ENCODE measurements around the gene NSL1. TPM values are rescaled to one million over a fixed set of nuclear protein-coding genes. Genes with fewer than 3 reads are reported as not detected.
A peak's percentile ranks its signal among the peaks of the same experiment; 100 is the strongest.
"Not testable (repeated sequence)": the region's sequence is repeated elsewhere in the genome, so short reads cannot be mapped to it uniquely, and the experiment has no call there.

The NSL1 gene
- total RNA-seq, 2 experiments from 2014 or later: 21.2 to 23.7 TPM

- DNase-seq: no peak
- CTCF ChIA-PET: interaction anchor here (0.8 to 1.0 kb wide), 2 partner anchors 14 to 33 kb away, joined by 3 to 5 read pairs; no protein-coding TSS in a partner anchor
- no peaks in the 10 kb centered on the region for H3K36me3 Mint-ChIP-seq (ENCODE audit: low read depth)
- no peaks in the 10 kb centered on the region for H3K27me3 Mint-ChIP-seq (ENCODE audit: low read depth)
- no peaks in the 10 kb centered on the region for H3K9me3 Mint-ChIP-seq
- peaks cover 5% of the 10 kb centered on the region for H3K4me1 Mint-ChIP-seq (ENCODE audit: low read depth)
- no peak overlapping the region for H3K27ac Mint-ChIP-seq
- no peak overlapping the region for H3K4me3 Mint-ChIP-seq
- intact Hi-C loops (cut with micrococcal nuclease): no loop called here
Observed at GRCh38 chr1:212716161-212716560, 75.4 kb downstream of the NSL1 start.

DNA sequence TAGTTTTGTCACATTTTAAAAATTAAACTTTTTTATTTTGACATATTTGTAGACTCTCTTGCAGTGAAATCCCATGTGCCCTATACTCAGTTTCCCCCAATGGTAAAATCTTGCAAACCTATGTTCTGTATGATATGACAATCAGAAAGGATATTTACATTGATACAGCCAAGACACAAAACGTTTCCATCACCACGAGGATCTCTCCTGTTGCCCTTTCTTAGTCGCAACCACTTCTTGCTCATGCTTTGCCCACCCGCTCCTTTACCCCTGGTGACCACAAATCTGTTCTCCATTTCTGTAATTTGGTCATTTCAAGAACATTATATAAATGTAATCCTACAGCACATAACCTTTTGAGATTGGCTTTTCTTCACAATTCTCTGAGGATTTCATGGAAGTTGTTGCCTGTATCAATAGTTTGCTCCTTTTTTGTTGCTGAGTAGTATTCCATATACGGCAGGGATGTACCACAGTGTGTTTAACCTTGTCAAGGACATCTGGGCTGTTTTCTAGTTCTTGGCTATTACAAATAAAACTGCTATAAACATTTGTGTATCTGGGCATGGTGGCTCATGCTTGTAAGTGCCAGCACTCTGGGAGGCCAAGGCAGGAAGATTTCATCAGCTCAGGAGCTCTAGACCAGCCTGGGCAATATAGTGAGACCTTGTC lies 78.0 kb downstream of the NSL1 start:
- Mint-ChIP-seq H3K4me3 (no peak overlapping the region), H3K27me3 (ENCODE audit: low read depth) (no peaks in the 10 kb centered on the region), H3K4me1 (ENCODE audit: low read depth) (peaks cover 2% of the 10 kb centered on the region), H3K36me3 (ENCODE audit: low read depth) (no peaks in the 10 kb centered on the region), H3K27ac (no peak overlapping the region), H3K9me3 (no peaks in the 10 kb centered on the region)
- CTCF ChIA-PET: no interaction called here
- intact Hi-C loops (cut with micrococcal nuclease): no loop called here
- DNase-seq: no peak

DNA sequence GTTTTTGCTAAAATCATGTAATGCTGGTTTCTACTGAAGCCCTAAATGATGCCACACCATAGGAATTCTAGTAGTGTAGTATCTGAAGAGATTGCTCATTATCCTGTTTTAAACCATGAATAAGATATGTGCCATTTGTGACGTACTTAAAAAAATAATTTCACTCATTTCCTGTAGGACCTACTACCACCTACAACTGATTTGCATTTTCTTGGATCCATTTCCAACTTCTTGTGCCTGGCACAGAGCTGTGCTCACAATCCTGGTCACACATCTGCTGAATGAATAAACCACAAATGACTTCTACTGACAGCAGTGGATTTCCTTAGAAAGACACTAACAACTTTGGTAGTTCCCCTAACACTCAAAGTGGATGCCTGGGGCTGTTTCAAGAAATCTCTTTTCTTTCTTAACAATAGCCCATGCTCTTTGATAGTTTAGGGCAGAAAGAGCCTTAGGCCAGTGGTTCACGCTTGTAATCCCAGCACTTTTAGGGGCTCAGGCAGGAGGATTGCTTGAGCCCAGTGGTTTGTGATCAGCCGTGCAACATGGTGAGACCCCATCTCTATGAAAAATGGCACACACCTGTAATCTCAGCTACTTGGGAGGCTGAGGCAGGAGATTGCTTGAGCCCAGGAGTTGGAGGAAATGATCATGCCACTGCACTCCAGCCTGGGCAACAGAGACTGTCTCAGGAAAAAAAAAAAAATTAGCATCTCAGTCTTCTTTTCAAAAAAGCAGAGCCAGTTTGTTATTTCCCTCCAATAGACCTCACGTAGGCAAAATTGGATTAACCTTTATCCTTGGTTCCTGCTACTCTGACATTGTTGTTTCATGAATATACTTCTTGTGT lies 78.9 kb downstream of the NSL1 start:
- CTCF ChIA-PET: no interaction called here
- H3K27me3 Mint-ChIP-seq (ENCODE audit: low read depth): no peaks in the 10 kb centered on the region
- H3K27ac Mint-ChIP-seq: no peak overlapping the region
- no peaks in the 10 kb centered on the region for H3K36me3 Mint-ChIP-seq (ENCODE audit: low read depth)
- H3K4me1 Mint-ChIP-seq (ENCODE audit: low read depth): peaks cover 2% of the 10 kb centered on the region
- H3K4me3 Mint-ChIP-seq: no peak overlapping the region
- intact Hi-C loops (cut with micrococcal nuclease): loop anchor here (1.0 kb wide), 2 partner anchors 9 to 13 kb away; partner anchors contain the start of gene BATF3
- no peaks in the 10 kb centered on the region for H3K9me3 Mint-ChIP-seq
- peak; percentile 35 for DNase-seq

GRCh38 chr1:212711974-212712373 lies 79.6 kb downstream of the NSL1 start:
- H3K36me3 Mint-ChIP-seq (ENCODE audit: low read depth); DNase-seq: not testable (repeated sequence)
- intact Hi-C loops (cut with micrococcal nuclease): loop anchor here (1.0 kb wide), 2 partner anchors 9 to 13 kb away; partner anchors contain the start of gene BATF3

DNA sequence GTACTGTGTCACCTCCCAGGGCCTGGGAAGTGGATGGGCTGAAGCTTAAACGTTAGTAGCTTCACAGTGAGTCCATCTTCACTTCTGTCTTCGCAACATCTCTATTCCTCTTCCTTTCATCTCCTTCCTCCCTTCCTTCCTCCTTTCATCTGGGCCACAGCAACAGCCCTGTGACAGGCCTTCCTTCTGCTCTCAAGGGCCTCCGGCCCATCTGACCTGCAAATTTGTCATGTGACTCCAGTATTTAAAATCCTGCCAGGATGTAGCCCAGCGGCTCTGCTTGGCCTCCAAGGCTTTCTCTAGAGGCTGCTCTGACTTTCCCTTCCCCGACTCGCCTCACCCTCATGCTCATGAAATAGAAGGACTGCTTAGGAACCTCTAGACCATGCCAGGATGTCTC lies 81.0 kb downstream of the NSL1 start:
- Mint-ChIP-seq H3K27me3 (ENCODE audit: low read depth) (no peaks in the 10 kb centered on the region), H3K27ac (no peak overlapping the region), H3K36me3 (ENCODE audit: low read depth) (no peaks in the 10 kb centered on the region), H3K4me1 (ENCODE audit: low read depth) (peaks cover 2% of the 10 kb centered on the region), H3K4me3 (no peak overlapping the region), H3K9me3 (no peaks in the 10 kb centered on the region)
- no peak for DNase-seq
- intact Hi-C loops (cut with micrococcal nuclease): no loop called here
- CTCF ChIA-PET: interaction anchor here (1.0 kb wide), 1 partner anchor 28 kb away, joined by 3 read pairs; no protein-coding TSS in a partner anchor

More at GRCh38 chr1:212711974-212712373, 79.6 kb downstream of the NSL1 start:
- H3K9me3 Mint-ChIP-seq; H3K27ac Mint-ChIP-seq; H3K4me1 Mint-ChIP-seq (ENCODE audit: low read depth); H3K4me3 Mint-ChIP-seq; H3K27me3 Mint-ChIP-seq (ENCODE audit: low read depth); CTCF ChIA-PET: not testable (repeated sequence)

- Mint-ChIP-seq H3K4me3 (no peak overlapping the region), H3K4me1 (ENCODE audit: low read depth) (peaks cover 23% of the 10 kb centered on the region)
Observed at GRCh38 chr1:212703991-212704564, 87.5 kb downstream of the NSL1 start.

GRCh38 chr1:212702672-212703071 lies 88.9 kb downstream of the NSL1 start:
- H3K27ac Mint-ChIP-seq: no peak overlapping the region
- H3K4me3 Mint-ChIP-seq: no peak overlapping the region
- DNase-seq: no peak
- H3K4me1 Mint-ChIP-seq (ENCODE audit: low read depth): peaks cover 32% of the 10 kb centered on the region
- H3K27me3 Mint-ChIP-seq (ENCODE audit: low read depth): peaks cover 11% of the 10 kb centered on the region
- intact Hi-C loops (cut with micrococcal nuclease): no loop called here
- no peaks in the 10 kb centered on the region for H3K36me3 Mint-ChIP-seq (ENCODE audit: low read depth)
- no peaks in the 10 kb centered on the region for H3K9me3 Mint-ChIP-seq
- CTCF ChIA-PET: interaction anchor here (0.7 to 2.4 kb wide), 3 partner anchors 9 to 79 kb away, joined by 3 to 13 read pairs (median 9); no protein-coding TSS in a partner anchor

More at GRCh38 chr1:212703991-212704564, 87.5 kb downstream of the NSL1 start:
- no peak for DNase-seq
- Mint-ChIP-seq H3K9me3 (no peaks in the 10 kb centered on the region), H3K27ac (no peak overlapping the region), H3K36me3 (ENCODE audit: low read depth) (no peaks in the 10 kb centered on the region), H3K27me3 (ENCODE audit: low read depth) (peaks cover 9% of the 10 kb centered on the region)
- intact Hi-C loops (cut with micrococcal nuclease): no loop called here
- CTCF ChIA-PET: interaction anchor here (1.2 kb wide), 1 partner anchor 39 kb away, joined by 5 read pairs; no protein-coding TSS in a partner anchor

- H3K4me1 Mint-ChIP-seq (ENCODE audit: low read depth): peaks cover 39% of the 10 kb centered on the region
- no peak overlapping the region for H3K4me3 Mint-ChIP-seq
- H3K36me3 Mint-ChIP-seq (ENCODE audit: low read depth): peaks cover 1% of the 10 kb centered on the region
- intact Hi-C loops (cut with micrococcal nuclease): loop anchor here (1.0 to 2.0 kb wide), 3 partner anchors 19 to 89 kb away; partner anchors contain the start of genes NSL1 and TATDN3
- no peaks in the 10 kb centered on the region for H3K9me3 Mint-ChIP-seq
- CTCF ChIA-PET: interaction anchor here (0.7 to 2.4 kb wide), 15 partner anchors 14 to 93 kb away, joined by 3 to 13 read pairs (median 5); no protein-coding TSS in a partner anchor
- no peak overlapping the region for H3K27ac Mint-ChIP-seq
- peaks cover 11% of the 10 kb centered on the region for H3K27me3 Mint-ChIP-seq (ENCODE audit: low read depth)
- DNase-seq: no peak
Observed at GRCh38 chr1:212701910-212702309, 89.7 kb downstream of the NSL1 start.

DNA sequence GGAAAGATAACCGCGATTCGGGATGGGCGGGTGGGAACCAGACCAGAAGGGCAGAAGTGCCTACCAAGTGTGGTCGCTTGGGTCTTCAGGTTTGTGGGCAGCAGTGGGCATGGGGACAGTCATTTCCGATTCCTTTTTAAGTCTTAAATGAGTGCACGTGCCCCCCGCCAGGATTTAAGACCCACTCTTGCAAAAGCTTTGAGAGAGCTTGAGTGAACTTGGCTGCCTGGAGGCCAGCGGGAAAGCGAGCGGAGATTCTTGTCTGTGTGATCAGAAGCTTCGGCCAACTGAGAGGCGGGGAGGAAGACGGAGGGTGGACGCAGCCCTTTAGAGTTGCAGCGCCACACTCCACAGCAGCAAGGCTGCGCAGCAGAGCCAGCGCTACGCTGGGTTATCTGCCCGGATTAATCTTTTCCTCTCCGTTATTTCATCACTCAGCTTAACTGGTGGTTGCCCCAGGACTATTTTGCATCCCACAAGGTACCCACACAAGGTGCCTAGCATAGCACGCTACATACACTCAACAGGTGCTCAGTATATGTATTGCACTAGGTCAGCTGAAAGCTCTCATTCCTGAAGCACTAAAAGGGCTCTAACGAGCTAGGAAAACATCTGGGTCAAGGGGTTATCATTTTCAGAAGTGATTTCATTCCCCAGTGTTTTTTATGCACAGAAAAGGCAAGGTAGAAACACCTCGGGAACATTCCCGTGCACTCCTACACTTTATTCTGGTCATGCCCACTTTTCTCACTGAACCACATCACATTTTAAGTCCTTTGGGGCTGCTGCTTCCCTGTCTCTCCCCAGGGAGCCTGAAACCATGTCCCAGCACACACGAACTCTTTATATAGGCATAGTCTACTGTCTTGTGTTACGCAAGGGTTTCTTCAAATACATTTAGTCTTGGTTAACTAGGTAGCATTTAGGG lies 90.4 kb downstream of the NSL1 start:
- Mint-ChIP-seq H3K36me3 (ENCODE audit: low read depth) (peaks cover 7% of the 10 kb centered on the region), H3K9me3 (no peaks in the 10 kb centered on the region), H3K27me3 (ENCODE audit: low read depth) (peaks cover 11% of the 10 kb centered on the region), H3K4me3 (peak overlapping the region; percentile 87), H3K27ac (peak overlapping the region; percentile 22), H3K4me1 (ENCODE audit: low read depth) (peaks cover 41% of the 10 kb centered on the region)
- CTCF ChIA-PET: interaction anchor here (0.7 to 2.4 kb wide), 19 partner anchors 15 to 224 kb away, joined by 3 to 13 read pairs (median 4); no protein-coding TSS in a partner anchor
- DNase-seq: peak; percentile 41
- intact Hi-C loops (cut with micrococcal nuclease): loop anchor here (1.0 to 2.0 kb wide), 3 partner anchors 20 to 90 kb away; partner anchors contain the start of genes NSL1 and TATDN3

DNA sequence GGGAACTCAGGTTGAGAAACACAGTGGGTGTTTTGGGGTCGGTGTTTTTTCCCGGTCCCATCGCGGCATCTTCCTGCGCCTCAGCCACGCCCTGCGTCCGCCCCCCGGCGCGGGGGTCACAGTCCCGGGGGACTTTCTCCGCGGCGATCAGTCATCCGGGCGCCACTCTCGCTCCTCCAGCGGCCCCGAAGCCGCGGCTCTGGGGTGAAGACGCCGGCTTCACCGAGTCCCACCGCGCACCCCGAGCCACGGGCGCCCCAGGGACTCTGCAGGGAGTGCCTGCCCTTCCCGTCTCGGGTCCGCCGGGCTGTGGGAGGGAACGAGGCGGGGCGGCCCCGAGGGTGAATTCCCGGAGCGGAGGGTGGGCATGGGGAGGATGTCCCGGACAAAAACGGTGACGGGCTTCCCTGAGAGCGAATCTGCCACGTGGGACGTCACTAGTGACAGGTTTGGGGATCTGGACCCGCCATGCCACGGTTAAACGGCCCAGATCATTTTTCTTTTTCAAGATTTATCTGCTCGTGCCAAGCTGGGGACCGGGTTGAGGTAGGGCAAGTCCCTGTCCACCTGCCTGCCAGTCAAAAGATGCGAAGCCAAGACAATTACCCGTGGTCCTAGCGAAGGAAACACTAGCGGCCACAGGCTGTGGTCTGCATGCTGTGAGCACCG lies 91.2 kb downstream of the NSL1 start:
- peaks cover 41% of the 10 kb centered on the region for H3K4me1 Mint-ChIP-seq (ENCODE audit: low read depth)
- peak overlapping the region; percentile 87 for H3K4me3 Mint-ChIP-seq
- H3K9me3 Mint-ChIP-seq: no peaks in the 10 kb centered on the region
- peak; percentile 73 for DNase-seq
- intact Hi-C loops (cut with micrococcal nuclease): loop anchor here (2.0 kb wide), 2 partner anchors 52 to 90 kb away; partner anchors contain the start of genes NSL1 and TATDN3
- H3K27ac Mint-ChIP-seq: peak overlapping the region; percentile 22
- CTCF ChIA-PET: interaction anchor here (0.7 to 2.4 kb wide), 9 partner anchors 18 to 224 kb away, joined by 3 to 13 read pairs (median 5); no protein-coding TSS in a partner anchor
- H3K27me3 Mint-ChIP-seq (ENCODE audit: low read depth): peaks cover 11% of the 10 kb centered on the region
- H3K36me3 Mint-ChIP-seq (ENCODE audit: low read depth): peaks cover 10% of the 10 kb centered on the region
